Gastrocnemius medialis (tissue), 4 donors: Measurements from ENCODE around the gene PIPOX.

Experiments
- CTCF ChIP-seq, 5 experiments: fragments of 450-650 bp in 3 of 5; fragments of 200-600 bp in 2 of 5; sonication (generic) in 2 of 5; IDR thresholded peaks in 4 of 5; conservative IDR thresholded peaks in 1 of 5; 1 replicate in 4 of 5; 2 replicates in 1 of 5; pipeline ENCODE4 v1.5.1; 2016 to 2019; ENCODE audit warnings: antibody characterized with exemption in 5 of 5, mild to moderate bottlenecking in 3 of 5, moderate library complexity in 3 of 5
- POLR2A ChIP-seq, 2 donors: fragments of 450-650 bp; IDR thresholded peaks; one replicate each; pipeline ENCODE4 v1.6.1; 2017; ENCODE audit warnings: antibody characterized with exemption in 2 of 2, mild to moderate bottlenecking in 2 of 2, moderate library complexity in 2 of 2

- TF ChIP-seq POLR2A (IDR thresholded peaks at IDR 0.05), result no peak
- no peak for TF ChIP-seq CTCF (IDR thresholded peaks at IDR 0.05 in 4 of 5, conservative IDR thresholded peaks at IDR 0.05 in 1 of 5)
Measured at GRCh38 chr17:29076087-29076486, 33.1 kb downstream of the PIPOX start.
